Activated naive CD4-positive, alpha-beta T cell treated with anti-CD3 and anti-CD28 coated beads, Interleukin-2, amount 10 ng/mL, durations not matched to agents 7 days and 5 days (primary cell): ENCODE measurements around the gene DLG5.
A peak's percentile ranks its signal among the peaks of the same experiment; 100 is the strongest.

Experiments used
- CTCF ChIA-PET: fragments of 350-600 bp; sonication (Branson Sonifier 250); formaldehyde crosslinking; loops from one replicate; lab custom pipeline; 2021; ENCODE audit warnings: antibody characterized with exemption; lab: Charles Lee
- DNase-seq: peaks from one replicate; pipeline ENCODE4 v3.0.0-alpha.2; 2020
- H3K27ac Mint-ChIP-seq: one replicate; pipeline ENCODE4 v1.8.0; 2021; ENCODE audit warnings: mild to moderate bottlenecking, moderate library complexity, mixed read lengths
- H3K27me3 Mint-ChIP-seq: one replicate; pipeline ENCODE4 v1.8.0; 2021; ENCODE audit warnings: mild to moderate bottlenecking, mixed read lengths
- H3K36me3 Mint-ChIP-seq: one replicate; pipeline ENCODE4 v1.8.0; 2021; ENCODE audit warnings: mixed read lengths
- H3K4me1 Mint-ChIP-seq: one replicate; pipeline ENCODE4 v1.8.0; 2021; ENCODE audit warnings: mixed read lengths
- H3K4me3 Mint-ChIP-seq: one replicate; pipeline ENCODE4 v1.8.0; 2021; ENCODE audit warnings: mild to moderate bottlenecking, moderate library complexity, mixed read lengths
- H3K9me3 Mint-ChIP-seq: one replicate; pipeline ENCODE4 v1.8.0; 2021; ENCODE audit warnings: mixed read lengths

Gene DLG5

GRCh38 chr10:77932016-77932715 is 5.6 kb upstream of the DLG5 start:
- DNase-seq = no peak
- Mint-ChIP-seq H3K4me3 (no peak overlapping the region), H3K27ac (no peak overlapping the region), H3K4me1 (peaks cover 7% of the 10 kb centered on the region), H3K27me3 (peaks cover 53% of the 10 kb centered on the region), H3K9me3 (no peaks in the 10 kb centered on the region), H3K36me3 (no peaks in the 10 kb centered on the region)
- CTCF ChIA-PET = no interaction called here

GRCh38 chr10:77927402-77928246 is 1.1 kb upstream of the DLG5 start:
- Mint-ChIP-seq H3K4me1 (peaks cover 13% of the 10 kb centered on the region), H3K36me3 (no peaks in the 10 kb centered on the region), H3K27ac (no peak overlapping the region), H3K27me3 (peaks cover 82% of the 10 kb centered on the region), H3K4me3 (peak overlapping the region; percentile 70), H3K9me3 (no peaks in the 10 kb centered on the region)
- DNase-seq = no peak
- CTCF ChIA-PET = interaction anchor here (1.1 kb wide), 2 partner anchors 10 to 47 kb away, joined by 3 to 4 read pairs; no protein-coding TSS in a partner anchor

- Mint-ChIP-seq H3K4me3 (peak overlapping the region; percentile 59), H3K27me3 (peaks cover 84% of the 10 kb centered on the region), H3K27ac (no peak overlapping the region), H3K36me3 (no peaks in the 10 kb centered on the region), H3K9me3 (no peaks in the 10 kb centered on the region), H3K4me1 (peaks cover 13% of the 10 kb centered on the region)
- CTCF ChIA-PET = interaction anchor here (0.6 kb wide), 1 partner anchor 104 kb away, joined by 3 read pairs; no protein-coding TSS in a partner anchor
- DNase-seq = peak; percentile 55
Observed at GRCh38 chr10:77925795-77926565, 575 bp downstream of the DLG5 start.

GRCh38 chr10:77925410-77925794 is 1.2 kb downstream of the DLG5 start:
- no peaks in the 10 kb centered on the region for H3K9me3 Mint-ChIP-seq
- no peak for DNase-seq
- H3K27me3 Mint-ChIP-seq = peaks cover 88% of the 10 kb centered on the region
- H3K36me3 Mint-ChIP-seq = no peaks in the 10 kb centered on the region
- CTCF ChIA-PET = no interaction called here
- peak overlapping the region; percentile 59 for H3K4me3 Mint-ChIP-seq
- H3K27ac Mint-ChIP-seq = no peak overlapping the region
- H3K4me1 Mint-ChIP-seq = peaks cover 13% of the 10 kb centered on the region

GRCh38 chr10:77922566-77923179 is 3.9 kb downstream of the DLG5 start:
- peaks cover 79% of the 10 kb centered on the region for H3K27me3 Mint-ChIP-seq
- CTCF ChIA-PET = no interaction called here

GRCh38 chr10:77922055-77922454 is 4.5 kb downstream of the DLG5 start:
- no peak for DNase-seq
- H3K4me1 Mint-ChIP-seq = peaks cover 6% of the 10 kb centered on the region
- no peaks in the 10 kb centered on the region for H3K9me3 Mint-ChIP-seq
- no peaks in the 10 kb centered on the region for H3K36me3 Mint-ChIP-seq
- no peak overlapping the region for H3K4me3 Mint-ChIP-seq
- H3K27me3 Mint-ChIP-seq = peaks cover 78% of the 10 kb centered on the region
- CTCF ChIA-PET = no interaction called here
- H3K27ac Mint-ChIP-seq = no peak overlapping the region

More at GRCh38 chr10:77922566-77923179, 3.9 kb downstream of the DLG5 start:
- Mint-ChIP-seq H3K4me3 (no peak overlapping the region), H3K36me3 (no peaks in the 10 kb centered on the region), H3K4me1 (peaks cover 11% of the 10 kb centered on the region), H3K27ac (no peak overlapping the region), H3K9me3 (no peaks in the 10 kb centered on the region)
- no peak for DNase-seq

GRCh38 chr10:77921395-77921794 is 5.2 kb downstream of the DLG5 start:
- Mint-ChIP-seq H3K4me3 (no peak overlapping the region), H3K9me3 (no peaks in the 10 kb centered on the region), H3K27ac (no peak overlapping the region), H3K36me3 (no peaks in the 10 kb centered on the region), H3K27me3 (peaks cover 74% of the 10 kb centered on the region), H3K4me1 (peaks cover 6% of the 10 kb centered on the region)
- CTCF ChIA-PET = interaction anchor here (0.5 kb wide), 1 partner anchor 404 kb away, joined by 3 read pairs; no protein-coding TSS in a partner anchor
- DNase-seq = no peak

GRCh38 chr10:77920495-77920894 is 6.1 kb downstream of the DLG5 start:
- DNase-seq = no peak
- Mint-ChIP-seq H3K4me3 (no peak overlapping the region), H3K27me3 (peaks cover 65% of the 10 kb centered on the region), H3K27ac (no peak overlapping the region), H3K4me1 (peaks cover 5% of the 10 kb centered on the region), H3K36me3 (no peaks in the 10 kb centered on the region), H3K9me3 (no peaks in the 10 kb centered on the region)
- CTCF ChIA-PET = no interaction called here

GRCh38 chr10:77919713-77920108 is 6.8 kb downstream of the DLG5 start:
- CTCF ChIA-PET = interaction anchor here (1.0 kb wide), 1 partner anchor 35 kb away, joined by 3 read pairs; no protein-coding TSS in a partner anchor
- DNase-seq = no peak
- Mint-ChIP-seq H3K4me1 (no peaks in the 10 kb centered on the region), H3K4me3 (no peak overlapping the region), H3K9me3 (no peaks in the 10 kb centered on the region), H3K27me3 (peaks cover 60% of the 10 kb centered on the region), H3K27ac (no peak overlapping the region), H3K36me3 (no peaks in the 10 kb centered on the region)

GRCh38 chr10:77915319-77916105 is 11.0 kb downstream of the DLG5 start:
- DNase-seq = no peak
- Mint-ChIP-seq H3K27ac (no peak overlapping the region), H3K36me3 (no peaks in the 10 kb centered on the region), H3K4me1 (no peaks in the 10 kb centered on the region), H3K27me3 (peaks cover 31% of the 10 kb centered on the region), H3K4me3 (no peak overlapping the region), H3K9me3 (no peaks in the 10 kb centered on the region)
- CTCF ChIA-PET = no interaction called here

- no peak overlapping the region for H3K27ac Mint-ChIP-seq
- DNase-seq = no peak
- no peaks in the 10 kb centered on the region for H3K9me3 Mint-ChIP-seq
- peaks cover 31% of the 10 kb centered on the region for H3K27me3 Mint-ChIP-seq
- H3K4me3 Mint-ChIP-seq = no peak overlapping the region
- CTCF ChIA-PET = interaction anchor here (0.9 kb wide), 1 partner anchor 199 kb away, joined by 3 read pairs; no protein-coding TSS in a partner anchor
- H3K36me3 Mint-ChIP-seq = no peaks in the 10 kb centered on the region
- no peaks in the 10 kb centered on the region for H3K4me1 Mint-ChIP-seq
Observed at GRCh38 chr10:77913090-77913489, 13.5 kb downstream of the DLG5 start.

GRCh38 chr10:77912576-77912975 is 14.0 kb downstream of the DLG5 start:
- Mint-ChIP-seq H3K27ac (no peak overlapping the region), H3K9me3 (no peaks in the 10 kb centered on the region), H3K4me3 (no peak overlapping the region), H3K4me1 (no peaks in the 10 kb centered on the region), H3K36me3 (no peaks in the 10 kb centered on the region), H3K27me3 (peaks cover 35% of the 10 kb centered on the region)
- CTCF ChIA-PET = interaction anchor here (0.9 kb wide), 2 partner anchors 25 to 198 kb away, joined by 3 to 4 read pairs; no protein-coding TSS in a partner anchor
- no peak for DNase-seq

GRCh38 chr10:77911535-77912123 is 14.9 kb downstream of the DLG5 start:
- no peaks in the 10 kb centered on the region for H3K4me1 Mint-ChIP-seq
- H3K36me3 Mint-ChIP-seq = no peaks in the 10 kb centered on the region
- H3K27me3 Mint-ChIP-seq = peaks cover 31% of the 10 kb centered on the region
- no peaks in the 10 kb centered on the region for H3K9me3 Mint-ChIP-seq
- no peak for DNase-seq
- no peak overlapping the region for H3K27ac Mint-ChIP-seq
- CTCF ChIA-PET = interaction anchor here (0.9 kb wide), 1 partner anchor 24 kb away, joined by 4 read pairs; no protein-coding TSS in a partner anchor
- H3K4me3 Mint-ChIP-seq = no peak overlapping the region
